BLaER1 (cell line): Measurements from ENCODE around the gene KCNJ16.

Source experiments
- H3K27ac ChIP-seq: shearing (Covaris generic); formaldehyde crosslinking; 2 replicates; pipeline ENCODE4 v1.8.1; 2022
- H3K27me3 ChIP-seq: shearing (Covaris generic); formaldehyde crosslinking; 2 replicates; pipeline ENCODE4 v1.8.1; 2022
- H3K36me3 ChIP-seq: shearing (Covaris generic); formaldehyde crosslinking; 2 replicates; pipeline ENCODE4 v1.8.1; 2022
- H3K4me1 ChIP-seq: shearing (Covaris generic); formaldehyde crosslinking; 2 replicates; pipeline ENCODE4 v1.8.1; 2022
- H3K4me2 ChIP-seq: shearing (Covaris generic); formaldehyde crosslinking; 2 replicates; pipeline ENCODE4 v1.8.1; 2022
- H3K4me3 ChIP-seq: shearing (Covaris generic); formaldehyde crosslinking; 2 replicates; pipeline ENCODE4 v1.8.1; 2022
- H3K9ac ChIP-seq: shearing (Covaris generic); formaldehyde crosslinking; 2 replicates; pipeline ENCODE4 v1.8.1; 2022
- H3K9me3 ChIP-seq: shearing (Covaris generic); formaldehyde crosslinking; 2 replicates; pipeline ENCODE4 v1.8.1; 2022
- H4K20me1 ChIP-seq: shearing (Covaris generic); formaldehyde crosslinking; 2 replicates; pipeline ENCODE4 v1.8.1; 2022
- Cebpa-rat ChIP-seq: shearing (Covaris generic); IDR thresholded peaks from 2 replicates; pipeline ENCODE4 v1.8.1; 2022

Gene KCNJ16

DNA sequence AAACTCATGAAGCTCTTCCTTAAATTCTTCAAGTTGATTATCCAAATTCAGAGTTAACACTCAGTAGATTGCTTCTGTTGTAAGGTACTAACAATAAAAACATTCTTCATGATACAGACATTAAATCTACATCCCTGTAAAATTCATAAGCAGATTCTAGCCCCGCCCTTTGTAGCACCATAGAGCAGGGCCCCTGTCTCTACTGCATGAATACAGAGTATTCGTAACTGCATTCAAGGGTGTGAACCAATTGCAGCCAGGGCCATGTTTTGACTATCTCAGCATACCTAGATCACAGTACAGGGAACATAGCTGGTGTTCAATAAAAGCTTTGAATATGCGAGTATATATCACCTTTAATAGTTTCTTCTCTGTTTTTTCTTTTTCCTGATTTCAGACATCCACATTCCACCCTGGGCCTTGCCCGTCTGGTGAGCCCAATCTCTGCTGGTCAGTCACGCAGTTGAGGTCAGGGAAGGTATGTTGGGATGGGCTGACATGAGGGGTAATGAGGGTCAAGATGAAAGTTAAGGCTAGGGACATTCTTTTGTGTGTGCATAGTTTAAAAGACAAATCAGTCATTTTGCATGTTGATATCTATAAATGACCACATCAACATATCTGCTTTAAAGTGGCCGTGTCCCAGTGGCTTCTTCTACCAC, 33.0 kb downstream of the KCNJ16 start:
- peaks cover 46% of the 10 kb centered on the region for H3K36me3 ChIP-seq
- peak overlapping the region; percentile 58 for H3K4me3 ChIP-seq
- H3K27me3 ChIP-seq: no peaks in the 10 kb centered on the region
- H3K9ac ChIP-seq: no peak overlapping the region
- no peak for TF ChIP-seq Cebpa-rat
- H3K27ac ChIP-seq: 0 out of 2 replicates have a peak overlapping the region, but pooled peaks have one; percentile 72
- H3K4me1 ChIP-seq: peaks cover 58% of the 10 kb centered on the region
- no peaks in the 10 kb centered on the region for H4K20me1 ChIP-seq
- H3K9me3 ChIP-seq: peaks cover 31% of the 10 kb centered on the region
- peak overlapping the region; percentile 77 for H3K4me2 ChIP-seq

DNA sequence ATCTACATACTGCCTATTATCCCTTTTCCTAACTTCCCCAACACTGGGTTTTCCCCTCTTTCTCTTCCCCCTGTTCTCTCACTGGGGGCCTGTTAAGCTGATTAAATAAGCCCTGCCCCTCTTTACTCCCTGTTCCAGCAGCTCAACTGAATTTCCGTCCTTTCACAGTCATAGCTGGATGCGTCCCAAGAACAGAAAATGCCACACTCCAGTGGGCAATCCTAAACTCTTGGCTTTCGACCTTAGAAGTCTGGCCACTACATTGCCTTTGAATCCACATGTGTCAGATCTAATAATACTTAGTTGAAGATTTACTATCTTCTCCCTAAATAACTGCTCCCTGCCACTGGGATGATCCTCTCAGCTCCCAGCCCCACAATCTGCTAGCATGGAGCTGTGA, 34.5 kb downstream of the KCNJ16 start:
- H3K36me3 ChIP-seq: peaks cover 52% of the 10 kb centered on the region
- no peaks in the 10 kb centered on the region for H4K20me1 ChIP-seq
- H3K4me2 ChIP-seq: no peak overlapping the region
- no peak for TF ChIP-seq Cebpa-rat
- peaks cover 33% of the 10 kb centered on the region for H3K9me3 ChIP-seq
- H3K27me3 ChIP-seq: no peaks in the 10 kb centered on the region
- H3K4me3 ChIP-seq: no peak overlapping the region
- peaks cover 44% of the 10 kb centered on the region for H3K4me1 ChIP-seq
- no peak overlapping the region for H3K9ac ChIP-seq
- H3K27ac ChIP-seq: no peak overlapping the region

DNA sequence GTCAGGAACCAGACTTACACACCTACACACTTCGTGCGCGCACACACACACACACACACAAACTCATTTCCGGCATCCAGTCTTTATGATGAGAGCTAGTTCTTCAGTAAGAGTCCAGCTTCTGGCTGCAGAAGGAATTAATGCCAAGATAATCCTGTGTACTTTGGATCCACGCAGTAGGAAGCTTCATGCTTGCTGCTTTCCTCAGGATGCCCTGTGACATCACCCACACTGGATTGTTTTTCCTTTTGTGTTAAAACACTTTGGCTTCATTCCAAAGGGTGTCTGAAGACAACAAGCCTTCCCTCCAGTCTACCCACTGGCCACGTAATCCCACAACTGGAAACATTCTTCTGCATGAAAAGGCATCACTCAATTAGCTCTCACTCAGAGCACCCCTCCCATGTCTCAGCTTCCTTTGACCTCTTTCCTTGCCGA, 35.4 kb downstream of the KCNJ16 start:
- Histone ChIP-seq H4K20me1 (no peaks in the 10 kb centered on the region), H3K27ac (no peak overlapping the region), H3K36me3 (peaks cover 52% of the 10 kb centered on the region), H3K4me3 (no peak overlapping the region), H3K27me3 (no peaks in the 10 kb centered on the region), H3K4me1 (peaks cover 34% of the 10 kb centered on the region), H3K9me3 (peaks cover 33% of the 10 kb centered on the region), H3K4me2 (no peak overlapping the region), H3K9ac (no peak overlapping the region)
- TF ChIP-seq Cebpa-rat: no peak

DNA sequence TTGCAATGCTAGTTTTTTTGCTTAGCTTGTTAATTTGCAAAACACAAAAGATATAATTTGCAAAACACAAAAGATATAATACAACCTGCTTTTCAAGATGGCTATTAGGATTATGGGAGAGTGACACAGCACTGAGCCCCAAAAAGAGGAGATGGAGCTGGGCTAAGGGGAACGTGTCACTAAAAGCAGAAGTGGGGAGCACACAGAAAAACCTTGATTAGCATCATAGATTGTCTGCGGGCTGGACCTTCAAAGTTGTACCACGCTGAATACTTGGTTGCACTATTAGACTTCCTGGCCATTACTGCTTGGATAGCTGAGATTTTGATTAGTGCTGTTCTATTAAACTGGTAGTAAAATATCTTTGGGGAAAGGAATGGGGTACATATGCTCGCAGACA, 36.2 kb downstream of the KCNJ16 start:
- H3K4me3 ChIP-seq: no peak overlapping the region
- no peak for TF ChIP-seq Cebpa-rat
- H3K27ac ChIP-seq: no peak overlapping the region
- no peaks in the 10 kb centered on the region for H4K20me1 ChIP-seq
- H3K9ac ChIP-seq: no peak overlapping the region
- no peak overlapping the region for H3K4me2 ChIP-seq
- H3K36me3 ChIP-seq: peaks cover 52% of the 10 kb centered on the region
- no peaks in the 10 kb centered on the region for H3K27me3 ChIP-seq
- H3K4me1 ChIP-seq: peaks cover 27% of the 10 kb centered on the region
- H3K9me3 ChIP-seq: peaks cover 33% of the 10 kb centered on the region

DNA sequence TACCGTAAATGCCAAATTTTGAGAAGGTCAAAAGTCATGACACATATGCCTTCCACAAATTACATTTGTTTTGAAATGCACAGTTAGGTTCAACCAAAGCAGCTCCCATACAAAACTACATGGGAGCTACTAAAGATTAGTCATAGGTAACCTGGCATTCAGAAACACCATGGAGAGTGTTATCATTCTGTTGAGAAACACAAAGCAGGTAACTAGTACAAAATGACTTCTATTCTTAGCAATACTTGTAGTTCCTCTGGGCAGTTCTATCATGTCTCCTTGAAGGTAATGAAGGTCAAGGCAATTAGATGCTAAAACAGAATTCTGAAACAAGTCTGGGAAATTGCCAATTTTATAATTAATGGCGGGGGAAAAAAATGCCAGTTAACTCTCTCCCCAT, 39.4 kb downstream of the KCNJ16 start:
- H4K20me1 ChIP-seq: no peaks in the 10 kb centered on the region
- no peaks in the 10 kb centered on the region for H3K27me3 ChIP-seq
- peaks cover 55% of the 10 kb centered on the region for H3K36me3 ChIP-seq
- no peak overlapping the region for H3K27ac ChIP-seq
- peaks cover 5% of the 10 kb centered on the region for H3K4me1 ChIP-seq
- no peak overlapping the region for H3K4me2 ChIP-seq
- H3K9me3 ChIP-seq: peaks cover 50% of the 10 kb centered on the region
- H3K4me3 ChIP-seq: no peak overlapping the region
- no peak for TF ChIP-seq Cebpa-rat
- no peak overlapping the region for H3K9ac ChIP-seq

DNA sequence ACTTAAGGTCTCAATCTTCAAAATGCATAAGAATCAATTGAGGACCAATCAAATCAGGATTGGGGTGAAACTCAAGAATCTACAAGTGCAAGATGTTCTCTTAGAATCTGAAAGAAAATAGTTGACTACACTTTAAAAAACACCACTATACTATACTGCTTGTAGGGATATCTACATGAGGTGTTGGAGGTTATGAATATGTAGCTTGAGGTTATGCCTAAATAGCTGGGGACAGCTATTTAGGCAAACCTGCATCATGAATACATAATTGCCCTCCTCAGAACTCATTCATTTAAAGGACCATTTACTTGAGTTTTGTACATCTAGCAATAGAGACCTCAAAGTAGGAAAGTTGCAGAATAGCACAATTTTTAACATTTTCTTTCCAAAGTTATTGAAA, 40.1 kb downstream of the KCNJ16 start:
- Histone ChIP-seq H3K9ac (no peak overlapping the region), H4K20me1 (no peaks in the 10 kb centered on the region), H3K4me2 (no peak overlapping the region), H3K4me3 (no peak overlapping the region), H3K4me1 (peaks cover 12% of the 10 kb centered on the region), H3K36me3 (peaks cover 50% of the 10 kb centered on the region), H3K9me3 (peaks cover 52% of the 10 kb centered on the region), H3K27me3 (no peaks in the 10 kb centered on the region), H3K27ac (no peak overlapping the region)
- TF ChIP-seq Cebpa-rat: no peak

DNA sequence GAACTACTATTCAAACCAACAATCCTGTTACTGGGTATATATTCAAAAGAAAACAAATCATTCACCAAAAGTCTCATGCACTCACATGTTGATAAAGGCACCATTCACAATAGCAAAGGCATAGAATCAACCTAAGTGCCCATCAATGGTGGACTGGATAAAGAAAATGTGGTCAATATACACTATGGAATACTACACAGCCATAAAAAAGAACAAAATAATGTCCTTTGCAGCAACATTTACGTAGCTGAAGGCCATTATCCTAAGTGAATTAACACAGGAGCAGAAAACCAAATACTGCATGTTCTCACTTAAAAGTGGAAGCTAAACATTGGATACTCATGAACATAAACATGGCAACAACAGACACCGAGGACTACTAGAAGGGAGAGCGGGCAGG, 41.9 kb downstream of the KCNJ16 start:
- peaks cover 34% of the 10 kb centered on the region for H3K9me3 ChIP-seq
- H3K27me3 ChIP-seq: no peaks in the 10 kb centered on the region
- TF ChIP-seq Cebpa-rat: no peak
- H4K20me1 ChIP-seq: no peaks in the 10 kb centered on the region
- peaks cover 33% of the 10 kb centered on the region for H3K36me3 ChIP-seq
- no peak overlapping the region for H3K4me2 ChIP-seq
- no peak overlapping the region for H3K9ac ChIP-seq
- H3K27ac ChIP-seq: no peak overlapping the region
- H3K4me1 ChIP-seq: peaks cover 30% of the 10 kb centered on the region
- no peak overlapping the region for H3K4me3 ChIP-seq

DNA sequence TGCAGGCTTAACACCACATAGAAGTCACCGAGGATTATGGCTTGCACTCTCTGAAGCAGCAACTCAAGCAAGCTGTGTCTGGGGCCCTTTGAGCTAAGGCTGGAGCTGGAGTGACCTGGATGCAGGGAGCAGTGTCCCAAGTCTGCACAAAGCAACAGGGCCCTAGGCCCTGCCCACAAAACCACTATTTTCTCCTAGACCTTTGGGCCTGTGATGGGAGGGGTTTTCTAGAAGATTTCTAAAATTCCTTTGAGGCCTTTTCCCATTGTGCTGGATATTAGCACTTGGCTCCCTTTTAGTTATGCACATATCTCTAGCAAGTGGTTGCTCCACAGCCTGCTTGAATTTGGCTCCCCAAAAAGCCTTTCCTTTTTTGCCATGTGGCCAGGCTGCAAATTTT, 44.5 kb downstream of the KCNJ16 start:
- Histone ChIP-seq H3K27ac (no peak overlapping the region), H3K9ac (no peak overlapping the region), H3K27me3 (no peaks in the 10 kb centered on the region), H3K4me2 (peak overlapping the region; percentile 56), H4K20me1 (no peaks in the 10 kb centered on the region), H3K9me3 (peaks cover 25% of the 10 kb centered on the region), H3K4me3 (no peak overlapping the region), H3K36me3 (peaks cover 18% of the 10 kb centered on the region), H3K4me1 (peaks cover 57% of the 10 kb centered on the region)
- TF ChIP-seq Cebpa-rat: no peak

DNA sequence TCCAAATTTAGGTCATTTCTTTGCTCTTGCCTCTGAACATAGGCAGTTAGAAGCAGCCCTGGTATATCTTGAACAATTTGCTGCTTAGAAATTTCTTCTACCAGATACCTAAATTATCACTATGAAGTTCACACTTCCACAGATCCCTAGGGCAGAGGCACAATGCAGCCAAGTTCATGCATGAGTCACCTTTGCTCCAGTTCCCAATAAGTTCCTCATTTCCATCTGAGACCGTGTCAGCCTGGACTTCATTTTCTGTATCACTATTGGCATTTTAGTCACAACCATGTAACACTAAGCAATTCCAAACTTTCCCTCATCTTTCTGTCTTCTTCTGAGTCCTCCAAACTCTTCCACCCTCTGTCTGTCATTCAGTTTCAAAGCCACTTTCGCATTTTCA, 45.0 kb downstream of the KCNJ16 start:
- H3K4me2 ChIP-seq: peak overlapping the region; percentile 56
- no peaks in the 10 kb centered on the region for H3K27me3 ChIP-seq
- no peaks in the 10 kb centered on the region for H4K20me1 ChIP-seq
- no peak overlapping the region for H3K27ac ChIP-seq
- no peak for TF ChIP-seq Cebpa-rat
- H3K9ac ChIP-seq: no peak overlapping the region
- peaks cover 61% of the 10 kb centered on the region for H3K4me1 ChIP-seq
- peaks cover 25% of the 10 kb centered on the region for H3K9me3 ChIP-seq
- no peak overlapping the region for H3K4me3 ChIP-seq
- H3K36me3 ChIP-seq: peaks cover 18% of the 10 kb centered on the region

DNA sequence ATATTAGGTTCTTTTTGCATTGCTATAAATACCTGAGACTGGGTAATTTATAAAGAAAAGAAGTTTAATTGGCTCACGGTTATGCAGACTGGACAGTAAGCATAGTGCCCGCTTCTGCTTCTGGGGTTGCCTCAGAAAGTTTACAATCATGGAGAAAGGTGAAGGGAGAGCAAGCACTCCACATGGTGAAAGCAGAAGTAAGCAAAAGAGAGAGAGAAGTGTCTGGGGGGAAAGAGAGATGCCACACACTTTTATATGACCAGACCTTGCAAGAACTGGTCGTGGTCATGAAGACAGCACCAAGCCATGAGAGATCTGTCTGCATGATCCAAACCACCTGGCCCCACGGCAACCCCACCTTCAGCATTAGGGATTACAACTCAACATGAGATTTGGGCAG, 45.4 kb downstream of the KCNJ16 start:
- no peak overlapping the region for H3K4me3 ChIP-seq

More for the DNA sequence above, 45.4 kb downstream of the KCNJ16 start:
- Histone ChIP-seq H3K9ac (no peak overlapping the region), H3K27me3 (no peaks in the 10 kb centered on the region), H3K9me3 (peaks cover 25% of the 10 kb centered on the region), H4K20me1 (no peaks in the 10 kb centered on the region), H3K4me2 (peak overlapping the region; percentile 56), H3K36me3 (peaks cover 18% of the 10 kb centered on the region), H3K4me1 (peaks cover 65% of the 10 kb centered on the region), H3K27ac (peak overlapping the region; percentile 29; the same call in 1 of the 2 replicates)
- no peak for TF ChIP-seq Cebpa-rat
